Thoracic aorta (tissue), 2 donors: ENCODE data around the gene FNDC3B. TPM values are rescaled to one million over a fixed set of nuclear protein-coding genes. Genes with fewer than 3 reads are reported as not detected.
"Not testable (repeated sequence)": the region's sequence is repeated elsewhere in the genome, so short reads cannot be mapped to it uniquely, and the experiment has no call there.

Experiments used
- ATAC-seq: fragments of 150-250 bp; one replicate; pipeline ENCODE4 v1.8.0; 2017; ENCODE audit warnings: low read depth; ENCODE audit not compliant: insufficient number of reproducible peaks, low FRiP score
- DNase-seq: peaks from one replicate; pipeline ENCODE4 v3.0.0-alpha.2; 2020; ENCODE audit warnings: low spot score
- H3K27ac ChIP-seq, 2 donors: fragments of 200-600 bp; sonication (generic); 1 replicate in 1 of 2; 2 replicates in 1 of 2; pipeline ENCODE4 v1.5.1; 2016; ENCODE audit warnings: mild to moderate bottlenecking in 2 of 2, moderate library complexity in 2 of 2
- H3K27me3 ChIP-seq: fragments of 200-600 bp; sonication (generic); replicated peaks from 2 replicates; pipeline ENCODE4 v1.6.0; 2016; ENCODE audit warnings: mild to moderate bottlenecking; ENCODE audit not compliant: insufficient read depth
- H3K36me3 ChIP-seq: fragments of 200-600 bp; sonication (generic); one replicate; pipeline ENCODE4 v1.5.1; 2016
- H3K4me1 ChIP-seq, 2 donors: fragments of 200-600 bp; sonication (generic); 1 replicate in 1 of 2; 2 replicates in 1 of 2; pipeline versions ENCODE4 v1.5.1 to v1.6.0; 2016; ENCODE audit warnings: low read depth in 2 of 2, mild to moderate bottlenecking in 1 of 2; ENCODE audit not compliant: control insufficient read depth in 1 of 2
- H3K4me3 ChIP-seq: fragments of 200-600 bp; sonication (generic); 2 replicates; pipeline ENCODE4 v1.5.1; 2016; ENCODE audit warnings: mild to moderate bottlenecking
- H3K9me3 ChIP-seq: fragments of 200-600 bp; sonication (generic); 2 replicates; pipeline ENCODE4 v1.5.1; 2016
- total RNA-seq, 2 donors: library from RNA; depleted of rRNA; stranded (reverse); fragments of >200 nt; gene quantifications; one replicate each; pipeline versions ENCODE4 v1.1.0 to v1.2.3, GENCODE V29; 2016
- TF ChIP-seq, protein P1 (sequence below): fragments of 200-600 bp; sonication (generic); IDR thresholded peaks from one replicate; pipeline ENCODE4 v1.5.1; 2019; ENCODE audit warnings: antibody characterized with exemption

Gene FNDC3B
- total RNA-seq, 2 donors from 2014 or later, result 113 to 163 TPM

DNA sequence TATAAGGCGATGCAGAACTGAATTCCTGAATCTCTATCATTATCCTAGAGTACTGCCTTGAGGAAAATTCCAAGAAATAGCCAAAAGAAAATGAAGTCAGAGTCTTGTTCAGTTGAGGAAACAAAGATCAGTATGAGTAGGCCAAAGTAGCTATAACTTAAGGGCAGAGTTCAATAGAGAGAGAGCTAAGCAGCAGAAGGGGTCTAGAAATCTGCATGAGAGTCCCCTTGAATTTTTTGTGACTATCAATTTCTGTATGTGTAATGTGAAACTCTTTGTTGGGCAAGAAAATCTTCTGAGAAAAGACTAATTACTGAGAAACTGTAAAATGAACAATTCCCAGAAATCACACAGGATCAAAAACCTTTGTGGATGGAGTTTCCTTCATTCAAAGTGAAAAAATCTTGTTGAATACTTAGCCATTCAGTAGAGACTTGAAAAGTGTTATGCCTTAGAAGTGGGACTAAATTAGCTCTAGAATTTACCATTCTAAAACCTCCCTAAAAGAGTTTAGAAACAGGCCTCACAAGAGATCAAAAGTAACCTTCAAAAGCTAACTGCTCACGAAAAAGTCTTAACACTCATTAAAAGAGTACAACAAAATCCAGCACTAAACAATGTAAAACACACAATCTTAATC, 43.1 kb upstream of the FNDC3B start:
- DNase-seq (no peak), ATAC-seq (no peak)
- Histone ChIP-seq H3K9me3 (no peaks in the 10 kb centered on the region), H3K27me3 (no peaks in the 10 kb centered on the region), H3K36me3 (no peaks in the 10 kb centered on the region), H3K4me1 (no peaks in the 10 kb centered on the region), H3K27ac (no peak overlapping the region), H3K4me3 (no peak overlapping the region)
- TF ChIP-seq, protein P1, sequence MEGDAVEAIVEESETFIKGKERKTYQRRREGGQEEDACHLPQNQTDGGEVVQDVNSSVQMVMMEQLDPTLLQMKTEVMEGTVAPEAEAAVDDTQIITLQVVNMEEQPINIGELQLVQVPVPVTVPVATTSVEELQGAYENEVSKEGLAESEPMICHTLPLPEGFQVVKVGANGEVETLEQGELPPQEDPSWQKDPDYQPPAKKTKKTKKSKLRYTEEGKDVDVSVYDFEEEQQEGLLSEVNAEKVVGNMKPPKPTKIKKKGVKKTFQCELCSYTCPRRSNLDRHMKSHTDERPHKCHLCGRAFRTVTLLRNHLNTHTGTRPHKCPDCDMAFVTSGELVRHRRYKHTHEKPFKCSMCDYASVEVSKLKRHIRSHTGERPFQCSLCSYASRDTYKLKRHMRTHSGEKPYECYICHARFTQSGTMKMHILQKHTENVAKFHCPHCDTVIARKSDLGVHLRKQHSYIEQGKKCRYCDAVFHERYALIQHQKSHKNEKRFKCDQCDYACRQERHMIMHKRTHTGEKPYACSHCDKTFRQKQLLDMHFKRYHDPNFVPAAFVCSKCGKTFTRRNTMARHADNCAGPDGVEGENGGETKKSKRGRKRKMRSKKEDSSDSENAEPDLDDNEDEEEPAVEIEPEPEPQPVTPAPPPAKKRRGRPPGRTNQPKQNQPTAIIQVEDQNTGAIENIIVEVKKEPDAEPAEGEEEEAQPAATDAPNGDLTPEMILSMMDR, result no peak

DNA sequence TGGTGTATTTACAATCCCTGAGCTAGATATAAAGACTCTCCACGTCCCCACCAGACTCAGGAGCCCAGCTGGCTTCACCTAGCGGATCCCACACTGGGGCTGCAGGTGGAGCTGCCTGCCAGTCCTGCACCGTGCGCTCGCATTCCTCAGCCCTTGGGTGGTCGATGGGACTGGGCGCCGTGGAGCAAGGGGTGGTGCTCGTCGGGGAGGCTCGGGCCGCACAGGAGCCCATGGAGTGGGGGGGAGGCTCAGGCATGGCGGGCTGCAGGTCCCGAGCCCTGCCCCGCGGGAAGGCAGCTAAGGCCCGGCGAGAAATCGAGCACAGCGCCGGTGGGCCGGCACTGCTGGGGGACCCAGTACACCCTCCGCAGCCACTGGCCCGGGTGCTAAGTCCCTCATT, 40.6 kb upstream of the FNDC3B start:
- not testable (repeated sequence) for DNase-seq, H3K27ac ChIP-seq, H3K27me3 ChIP-seq, H3K4me3 ChIP-seq, H3K4me1 ChIP-seq, H3K36me3 ChIP-seq, ATAC-seq, H3K9me3 ChIP-seq

- H3K4me3 ChIP-seq, DNase-seq, H3K27ac ChIP-seq, H3K27me3 ChIP-seq, H3K4me1 ChIP-seq, H3K9me3 ChIP-seq, H3K36me3 ChIP-seq, ATAC-seq: not testable (repeated sequence)
Observed at GRCh38 chr3:172001616-172002015, 37.8 kb upstream of the FNDC3B start.

GRCh38 chr3:172002512-172003078, 36.8 kb upstream of the FNDC3B start:
- H3K4me3 ChIP-seq, result no peak overlapping the region
- no peak overlapping the region for H3K27ac ChIP-seq
- DNase-seq, result no peak
- ATAC-seq, result no peak
- TF ChIP-seq, protein P1, result no peak
- H3K9me3 ChIP-seq, result no peaks in the 10 kb centered on the region
- H3K4me1 ChIP-seq, result no peaks in the 10 kb centered on the region
- H3K36me3 ChIP-seq, result no peaks in the 10 kb centered on the region
- H3K27me3 ChIP-seq, result no peaks in the 10 kb centered on the region

DNA sequence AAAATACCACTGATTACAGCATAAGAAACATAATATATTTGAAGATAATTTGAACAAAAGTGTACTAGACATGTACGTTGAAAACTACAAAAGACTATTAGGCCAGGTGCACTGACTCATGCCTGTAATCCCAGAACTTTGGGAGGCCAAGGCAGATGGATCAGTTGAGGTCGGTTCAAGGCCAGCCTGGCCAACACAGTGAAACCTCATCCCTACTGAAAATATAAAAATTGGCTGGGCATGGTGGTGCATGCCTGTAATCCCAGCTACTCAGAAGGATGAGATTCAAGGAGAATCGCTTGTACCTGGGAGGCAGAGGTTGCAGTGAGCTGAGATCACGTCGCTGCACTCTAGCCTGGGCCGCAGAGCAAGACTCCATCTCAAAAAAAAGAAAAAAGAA, 36.2 kb upstream of the FNDC3B start:
- no peaks in the 10 kb centered on the region for H3K4me1 ChIP-seq
- DNase-seq (no peak), ATAC-seq (no peak)
- no peaks in the 10 kb centered on the region for H3K36me3 ChIP-seq
- no peak overlapping the region for H3K27ac ChIP-seq
- H3K4me3 ChIP-seq, result no peak overlapping the region
- no peaks in the 10 kb centered on the region for H3K27me3 ChIP-seq
- H3K9me3 ChIP-seq, result no peaks in the 10 kb centered on the region
- TF ChIP-seq, protein P1, result no peak

DNA sequence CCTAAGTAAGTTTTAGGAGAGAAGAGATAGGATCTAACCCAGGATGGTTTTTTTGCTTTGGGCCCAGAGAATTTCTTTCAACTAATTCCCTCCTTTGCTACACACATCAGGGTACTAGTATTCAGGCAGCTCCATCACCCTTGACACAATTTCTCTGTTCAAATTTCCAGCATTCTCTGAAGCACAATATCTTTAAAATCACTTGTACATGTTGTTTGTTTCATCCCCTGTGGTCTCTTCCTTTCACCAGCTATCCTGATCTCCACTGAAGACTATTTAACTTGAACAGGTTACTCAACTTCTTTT, 32.4 kb upstream of the FNDC3B start:
- Histone ChIP-seq H3K9me3 (no peaks in the 10 kb centered on the region), H3K36me3 (no peaks in the 10 kb centered on the region), H3K27me3 (no peaks in the 10 kb centered on the region), H3K4me3 (no peak overlapping the region), H3K4me1 (no peaks in the 10 kb centered on the region), H3K27ac (no peak overlapping the region)
- DNase-seq (no peak), ATAC-seq (no peak)
- TF ChIP-seq, protein P1, result no peak
